Endothelial cell (in vitro differentiated cells): Measurements from ENCODE around the gene ALG1. TPM values are rescaled to one million over a fixed set of nuclear protein-coding genes. Genes with fewer than 3 reads are reported as not detected.

Experiments used
- DNase-seq: peaks from one replicate; pipeline ENCODE4 v3.0.0; 2021; ENCODE audit warnings: low spot score
- H3K27ac Mint-ChIP-seq: one replicate; pipeline ENCODE4 v1.8.0; 2021; ENCODE audit warnings: mixed read lengths, inconsistent platforms; ENCODE audit not compliant: unreplicated experiment
- H3K27me3 Mint-ChIP-seq: one replicate; pipeline ENCODE4 v1.8.0; 2021; ENCODE audit warnings: mild to moderate bottlenecking, moderate library complexity, mixed read lengths, inconsistent platforms; ENCODE audit not compliant: unreplicated experiment
- H3K36me3 Mint-ChIP-seq: one replicate; pipeline ENCODE4 v1.8.0; 2021; ENCODE audit warnings: mild to moderate bottlenecking, low read depth, mixed read lengths, inconsistent platforms; ENCODE audit not compliant: unreplicated experiment
- H3K4me1 Mint-ChIP-seq: one replicate; pipeline ENCODE4 v1.8.0; 2021; ENCODE audit warnings: mild to moderate bottlenecking, mixed read lengths, inconsistent platforms; ENCODE audit not compliant: unreplicated experiment
- H3K4me3 Mint-ChIP-seq: one replicate; pipeline ENCODE4 v1.8.0; 2021; ENCODE audit warnings: mild to moderate bottlenecking, mixed read lengths, inconsistent platforms; ENCODE audit not compliant: unreplicated experiment
- H3K9me3 Mint-ChIP-seq: one replicate; pipeline ENCODE4 v1.8.0; 2021; ENCODE audit warnings: mixed read lengths, inconsistent platforms; ENCODE audit not compliant: unreplicated experiment
- total RNA-seq: library from RNA; stranded (reverse); fragmentation: NEBNext Ultra II Directional; extraction: Animal tissue kit (Norgen Biotek cat#: 25700); gene quantifications from one replicate; pipeline ENCODE4 v1.2.1, GENCODE V29; 2021; ENCODE audit not compliant: unreplicated experiment
- TF ChIP-seq, protein P1 (sequence below): fragments of 200-600 bp; sonication (generic); IDR thresholded peaks from one replicate; pipeline ENCODE4 v1.5.0; 2021; ENCODE audit warnings: antibody characterized with exemption; ENCODE audit not compliant: unreplicated experiment

The ALG1 gene
- total RNA-seq, 1 donor from 2014 or later: 21.0 TPM

GRCh38 chr16:5031601-5032000, 40.0 kb upstream of the ALG1 start:
- DNase-seq: no peak
- TF ChIP-seq, protein P1, sequence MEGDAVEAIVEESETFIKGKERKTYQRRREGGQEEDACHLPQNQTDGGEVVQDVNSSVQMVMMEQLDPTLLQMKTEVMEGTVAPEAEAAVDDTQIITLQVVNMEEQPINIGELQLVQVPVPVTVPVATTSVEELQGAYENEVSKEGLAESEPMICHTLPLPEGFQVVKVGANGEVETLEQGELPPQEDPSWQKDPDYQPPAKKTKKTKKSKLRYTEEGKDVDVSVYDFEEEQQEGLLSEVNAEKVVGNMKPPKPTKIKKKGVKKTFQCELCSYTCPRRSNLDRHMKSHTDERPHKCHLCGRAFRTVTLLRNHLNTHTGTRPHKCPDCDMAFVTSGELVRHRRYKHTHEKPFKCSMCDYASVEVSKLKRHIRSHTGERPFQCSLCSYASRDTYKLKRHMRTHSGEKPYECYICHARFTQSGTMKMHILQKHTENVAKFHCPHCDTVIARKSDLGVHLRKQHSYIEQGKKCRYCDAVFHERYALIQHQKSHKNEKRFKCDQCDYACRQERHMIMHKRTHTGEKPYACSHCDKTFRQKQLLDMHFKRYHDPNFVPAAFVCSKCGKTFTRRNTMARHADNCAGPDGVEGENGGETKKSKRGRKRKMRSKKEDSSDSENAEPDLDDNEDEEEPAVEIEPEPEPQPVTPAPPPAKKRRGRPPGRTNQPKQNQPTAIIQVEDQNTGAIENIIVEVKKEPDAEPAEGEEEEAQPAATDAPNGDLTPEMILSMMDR: no peak
- H3K4me1 Mint-ChIP-seq: peaks cover 9% of the 10 kb centered on the region
- H3K9me3 Mint-ChIP-seq: no peaks in the 10 kb centered on the region
- H3K27ac Mint-ChIP-seq: no peak overlapping the region
- H3K36me3 Mint-ChIP-seq: peaks cover 9% of the 10 kb centered on the region
- peaks cover 18% of the 10 kb centered on the region for H3K27me3 Mint-ChIP-seq
- no peak overlapping the region for H3K4me3 Mint-ChIP-seq

DNA sequence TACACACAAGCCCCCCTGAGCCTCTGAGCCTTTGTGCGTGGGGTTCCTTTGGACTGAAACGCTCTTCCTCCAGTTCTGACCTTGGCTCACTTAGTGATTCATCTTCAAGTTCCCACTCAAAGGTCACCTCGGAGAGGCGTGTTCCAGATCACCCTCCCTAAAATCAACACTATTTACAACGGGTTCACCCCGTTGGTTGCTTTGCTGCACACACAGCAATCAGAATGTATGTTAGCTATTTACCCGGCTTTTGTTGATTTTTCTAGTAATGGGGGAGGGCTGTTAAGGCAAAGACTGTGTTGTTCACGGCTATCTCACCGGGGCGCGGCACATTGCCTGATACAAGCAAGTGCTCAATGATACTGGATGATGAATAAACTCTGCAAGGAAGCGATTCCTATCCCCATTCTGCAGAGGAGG, 38.9 kb upstream of the ALG1 start:
- peaks cover 14% of the 10 kb centered on the region for H3K27me3 Mint-ChIP-seq
- H3K4me3 Mint-ChIP-seq: peak overlapping the region; percentile 83
- H3K4me1 Mint-ChIP-seq: peaks cover 9% of the 10 kb centered on the region
- peaks cover 6% of the 10 kb centered on the region for H3K36me3 Mint-ChIP-seq
- H3K9me3 Mint-ChIP-seq: no peaks in the 10 kb centered on the region
- TF ChIP-seq, protein P1: no peak
- no peak overlapping the region for H3K27ac Mint-ChIP-seq
- DNase-seq: no peak

GRCh38 chr16:5033256-5034166, 38.1 kb upstream of the ALG1 start, which contains the start of gene NAGPA:
TSS of gene NAGPA (minus strand) at chr16:5033935. CDS start at chr16:5033914, 21 bp downstream.
- peaks cover 6% of the 10 kb centered on the region for H3K36me3 Mint-ChIP-seq
- peak; percentile 84 for DNase-seq
- peaks cover 14% of the 10 kb centered on the region for H3K27me3 Mint-ChIP-seq
- peak within 1 kb of the TSS; percentile 96 for H3K4me3 Mint-ChIP-seq
- H3K27ac Mint-ChIP-seq: peak within 1 kb of the TSS; percentile 66
- H3K4me1 Mint-ChIP-seq: peaks cover 9% of the 10 kb centered on the region
- TF ChIP-seq, protein P1: no peak
- no peaks in the 10 kb centered on the region for H3K9me3 Mint-ChIP-seq

DNA sequence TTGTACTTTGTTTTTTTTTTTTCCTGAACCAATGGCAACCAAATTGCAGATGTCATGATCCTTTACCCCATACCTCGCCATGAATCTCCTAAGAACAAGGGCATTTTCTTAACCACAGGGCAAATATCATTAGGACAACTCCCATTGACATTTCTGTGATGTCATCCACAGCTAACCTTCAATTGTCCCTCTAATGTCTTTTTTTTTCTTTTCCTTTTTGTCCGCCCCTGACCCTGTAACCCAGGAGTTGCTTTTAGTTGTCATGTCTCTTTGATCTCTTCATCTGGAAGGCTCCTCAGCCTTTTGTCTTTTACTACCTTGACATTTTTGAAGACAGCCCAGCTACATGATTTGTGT, 37.5 kb upstream of the ALG1 start:
- H3K27ac Mint-ChIP-seq: peak overlapping the region; percentile 49
- H3K9me3 Mint-ChIP-seq: no peaks in the 10 kb centered on the region
- TF ChIP-seq, protein P1: no peak
- H3K36me3 Mint-ChIP-seq: peaks cover 6% of the 10 kb centered on the region
- peaks cover 9% of the 10 kb centered on the region for H3K4me1 Mint-ChIP-seq
- peaks cover 14% of the 10 kb centered on the region for H3K27me3 Mint-ChIP-seq
- peak overlapping the region; percentile 96 for H3K4me3 Mint-ChIP-seq
- no peak for DNase-seq

- Mint-ChIP-seq H3K27ac (peak overlapping the region; percentile 32), H3K4me1 (peaks cover 9% of the 10 kb centered on the region), H3K4me3 (no peak overlapping the region), H3K36me3 (peaks cover 6% of the 10 kb centered on the region), H3K9me3 (no peaks in the 10 kb centered on the region), H3K27me3 (peaks cover 14% of the 10 kb centered on the region)
- DNase-seq: no peak
- TF ChIP-seq, protein P1: no peak
Measured at GRCh38 chr16:5035909-5036227, 35.8 kb upstream of the ALG1 start.
